ENCODE measurements around the gene PRPH.

DNA sequence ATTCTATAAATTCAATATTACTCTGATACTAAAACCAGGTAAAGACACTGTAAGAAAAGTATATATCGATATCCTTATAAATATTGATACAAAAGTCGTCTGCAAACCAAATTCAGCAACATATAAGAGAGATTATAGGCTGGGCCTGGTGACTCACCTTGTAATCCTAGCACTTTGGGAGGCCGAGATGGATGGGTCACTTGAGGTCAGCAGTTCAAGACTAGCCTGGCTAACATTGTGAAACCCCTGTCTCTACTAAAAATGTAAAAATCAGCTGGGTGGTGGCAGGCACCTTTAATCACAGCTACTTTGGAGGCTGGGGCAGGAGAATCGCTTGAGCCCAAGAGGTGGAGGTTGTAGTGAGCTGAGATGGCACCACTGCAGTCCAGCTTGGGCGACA is 43.6 kb upstream of the PRPH start:
- TF ChIP-seq CTCF (IDR thresholded peaks at IDR 0.05) (no peak), POLR2A (IDR thresholded peaks at IDR 0.05) (no peak), EP300 (IDR thresholded peaks at IDR 0.05) (no peak), POLR2AphosphoS5 (IDR thresholded peaks at IDR 0.05) (no peak)
